Activated effector memory CD4-positive, alpha-beta T cell treated with anti-CD3 and anti-CD28 coated beads, Interleukin-2, amount 50 U/mL, for 16 hours (primary cell): ENCODE data around the gene SLCO4A1.

ENCODE experiments used
- DNase-seq: peaks from one replicate; pipeline ENCODE4 v3.0.0-alpha.2; 2020

SLCO4A1 gene

GRCh38 chr20:62688855-62689460, 46.7 kb downstream of the SLCO4A1 start:
- no peak for DNase-seq

- no peak for DNase-seq
Observed at GRCh38 chr20:62689861-62690260, 47.6 kb downstream of the SLCO4A1 start.

DNA sequence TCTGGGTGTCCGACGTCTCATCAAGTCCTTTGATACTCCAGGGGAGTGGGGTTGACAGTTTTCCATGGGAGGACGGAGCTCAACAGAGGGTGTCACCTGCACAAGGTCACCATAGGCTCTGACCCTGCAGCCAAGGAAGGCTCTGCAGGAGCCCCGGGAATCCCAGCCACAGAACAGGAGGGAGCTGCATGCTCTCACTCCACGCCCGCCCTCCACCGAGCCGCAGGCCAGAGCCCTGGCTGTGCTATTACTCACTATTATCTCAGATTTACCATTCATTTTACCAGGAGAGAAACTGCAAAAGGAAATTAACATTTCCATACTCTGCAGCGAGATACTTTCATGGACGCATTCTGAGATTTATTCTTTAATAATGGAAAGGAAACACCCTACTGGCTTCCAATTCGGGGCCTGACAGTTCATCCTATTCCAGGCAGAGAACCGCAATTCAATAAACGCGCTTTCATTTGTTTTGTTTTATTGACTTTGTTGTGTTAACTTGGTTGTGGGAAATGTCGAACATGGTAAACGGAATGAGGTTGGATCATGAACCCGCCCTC, 48.0 kb downstream of the SLCO4A1 start:
- DNase-seq = no peak

DNA sequence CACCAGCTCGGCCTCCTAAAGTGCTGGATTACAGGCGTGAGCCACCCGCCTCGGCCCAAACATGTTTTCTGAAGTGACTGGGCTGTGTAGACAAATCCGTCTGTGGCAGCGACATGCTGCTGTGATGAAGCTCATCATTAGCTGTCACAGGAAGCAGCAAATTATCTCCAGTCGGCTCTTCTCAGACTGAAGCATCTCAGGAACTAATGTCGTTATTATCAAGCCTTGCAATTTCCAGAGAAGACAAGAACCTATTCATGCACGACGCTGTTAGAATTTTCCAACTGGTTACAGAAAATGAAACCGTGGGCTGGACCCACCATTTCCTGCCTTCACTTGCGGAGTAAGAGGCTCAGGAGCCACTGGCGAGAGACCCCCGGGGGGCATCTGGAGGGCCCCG, 49.2 kb downstream of the SLCO4A1 start:
- DNase-seq = no peak

DNA sequence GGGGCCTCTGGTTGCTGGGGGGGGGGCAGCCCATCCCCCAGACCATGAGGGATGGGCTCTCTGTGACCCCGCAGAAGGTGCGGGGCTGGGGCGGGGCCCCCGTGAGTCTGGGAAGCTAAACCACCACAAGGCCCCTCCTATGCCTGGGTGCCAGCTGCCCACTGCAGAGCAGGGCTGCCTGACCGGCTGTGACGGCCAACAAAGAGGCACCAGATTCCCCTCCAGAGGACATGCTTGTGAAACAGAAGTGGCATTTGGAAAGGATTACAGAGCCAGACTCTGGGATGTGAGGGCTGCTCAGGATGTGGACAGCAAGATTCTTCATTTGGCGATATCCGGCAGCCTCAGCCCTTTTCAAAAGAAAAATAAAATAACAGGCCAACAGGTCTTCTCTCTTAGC, 49.9 kb downstream of the SLCO4A1 start:
- DNase-seq = no peak

DNA sequence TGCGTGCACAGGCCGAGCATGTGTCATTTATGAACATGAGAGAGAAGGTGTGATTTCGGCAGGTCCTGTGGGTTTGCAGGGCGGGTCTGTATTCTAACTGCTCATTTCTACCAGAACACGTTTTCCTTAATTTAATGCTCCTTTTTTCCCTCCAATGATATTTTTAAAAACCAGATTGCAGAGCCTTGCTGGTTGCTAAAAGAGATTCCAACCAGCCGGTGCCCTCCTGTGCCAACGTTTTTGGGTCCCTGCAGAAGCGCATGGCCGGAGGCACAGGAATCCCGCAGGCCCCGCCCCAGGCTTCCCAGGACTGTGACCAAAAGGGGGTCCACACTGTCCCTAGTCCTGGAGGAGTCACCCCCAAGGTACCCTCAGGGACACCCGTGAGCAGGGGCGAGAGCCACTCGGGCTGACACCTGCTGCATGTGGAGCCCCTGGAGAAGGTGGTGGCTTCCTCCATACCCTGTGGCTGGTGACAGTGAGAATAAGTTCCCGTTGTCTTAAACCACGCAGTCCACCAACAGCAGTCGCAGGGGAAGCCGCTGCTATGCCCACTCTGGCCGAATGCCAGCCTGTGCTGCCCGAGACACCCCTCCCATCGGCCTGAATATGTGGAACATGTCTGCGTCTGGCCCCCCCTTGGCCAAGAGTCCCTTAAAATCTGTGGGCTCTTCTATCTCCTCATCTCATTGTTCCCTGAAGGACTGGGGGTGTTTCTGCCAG, 50.7 kb downstream of the SLCO4A1 start:
- no peak for DNase-seq

- no peak for DNase-seq
Observed at GRCh38 chr20:62693524-62693922, 51.2 kb downstream of the SLCO4A1 start.

- no peak for DNase-seq
Observed at GRCh38 chr20:62694106-62694505, 51.8 kb downstream of the SLCO4A1 start.

- DNase-seq = no peak
Observed at GRCh38 chr20:62694868-62695267, 52.6 kb downstream of the SLCO4A1 start.

DNA sequence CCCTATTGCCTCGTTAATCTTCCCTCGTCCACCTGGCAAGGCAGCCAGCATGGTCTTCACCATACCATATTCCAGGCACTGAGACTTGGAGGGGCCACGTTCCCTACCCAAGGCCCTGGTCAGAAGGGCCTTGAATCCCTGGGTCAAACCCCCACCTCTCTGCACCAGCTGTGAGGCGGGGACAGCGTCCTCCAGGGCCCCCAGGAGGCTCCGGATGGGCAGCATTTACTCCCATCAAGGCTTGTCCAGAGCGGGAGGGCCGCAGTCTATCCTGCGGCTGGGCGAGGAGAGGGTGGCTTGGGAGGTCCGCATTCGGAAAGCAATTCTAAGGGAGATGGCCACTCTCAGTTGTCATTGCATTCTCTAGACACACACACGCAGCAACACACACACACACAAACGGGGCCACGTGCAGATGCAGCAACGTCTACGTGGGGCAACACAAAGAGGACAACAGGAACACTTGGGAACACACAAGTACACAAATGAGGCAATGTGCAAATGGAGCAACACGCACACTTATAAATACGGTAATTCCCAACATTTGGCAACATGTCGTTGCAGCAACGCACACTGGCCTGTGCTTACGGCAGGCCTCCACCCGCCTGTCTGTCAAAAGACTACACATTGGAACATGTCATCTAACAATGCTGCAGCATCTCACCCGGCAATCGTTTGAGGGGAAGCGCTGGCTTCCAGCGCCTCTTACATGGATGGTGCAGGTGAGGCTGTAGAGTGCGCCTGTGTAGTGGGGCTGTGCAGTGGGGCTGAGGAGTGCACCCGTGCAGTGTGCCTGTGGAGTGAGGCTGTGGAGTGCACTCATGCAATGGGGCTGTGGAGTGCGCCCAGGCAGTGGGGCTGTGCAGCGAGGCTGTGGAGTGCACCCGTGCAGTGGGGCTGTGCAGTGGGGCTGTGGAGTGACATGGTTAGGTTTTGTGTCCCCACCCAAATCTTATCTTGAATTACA, 53.4 kb downstream of the SLCO4A1 start:
- no peak for DNase-seq

- DNase-seq = no peak
Observed at GRCh38 chr20:62696434-62696957, 54.2 kb downstream of the SLCO4A1 start.

- DNase-seq = no peak
Observed at GRCh38 chr20:62696989-62697388, 54.7 kb downstream of the SLCO4A1 start.

DNA sequence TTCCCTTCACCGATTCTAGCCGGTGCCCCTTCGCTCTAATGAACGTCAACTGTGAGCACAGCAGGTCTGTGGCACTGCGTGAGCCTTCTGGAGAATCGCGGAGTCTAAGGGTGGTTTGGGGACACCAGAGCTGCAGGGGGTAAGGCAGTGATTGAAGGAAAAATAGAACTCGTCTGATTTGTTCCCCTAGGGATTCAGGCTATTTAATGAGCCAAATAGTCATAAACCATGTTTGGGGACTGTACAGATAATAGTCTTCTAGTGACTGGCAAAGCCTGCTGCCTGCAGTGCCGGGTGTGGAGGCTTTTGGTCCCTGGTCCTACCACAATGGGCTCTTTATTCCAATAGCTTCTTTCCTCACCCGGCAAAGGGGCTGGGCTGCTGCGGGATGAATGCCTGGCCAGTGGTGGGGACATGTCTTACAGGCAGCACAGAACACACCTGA, 55.2 kb downstream of the SLCO4A1 start:
- no peak for DNase-seq

DNA sequence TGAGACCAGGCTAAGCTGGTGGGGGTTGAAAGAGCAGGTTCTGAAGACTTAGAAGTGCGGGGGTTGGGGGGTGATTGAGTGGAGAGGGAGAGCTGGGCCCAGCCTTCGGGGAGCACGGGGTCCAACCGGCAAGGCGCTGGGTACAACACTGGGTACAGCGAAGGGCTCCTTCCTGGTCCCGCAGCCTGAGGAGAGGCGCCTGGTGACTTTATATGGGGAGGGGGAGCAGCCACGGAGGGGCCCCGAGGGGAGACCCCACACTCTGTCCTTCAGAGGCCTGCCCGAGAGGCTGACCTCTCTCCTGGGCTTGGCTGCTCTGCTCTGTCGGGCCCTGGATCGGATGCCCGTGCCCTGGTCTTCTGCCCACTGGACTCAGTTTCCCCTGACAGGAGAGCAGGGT, 55.9 kb downstream of the SLCO4A1 start:
- no peak for DNase-seq

DNA sequence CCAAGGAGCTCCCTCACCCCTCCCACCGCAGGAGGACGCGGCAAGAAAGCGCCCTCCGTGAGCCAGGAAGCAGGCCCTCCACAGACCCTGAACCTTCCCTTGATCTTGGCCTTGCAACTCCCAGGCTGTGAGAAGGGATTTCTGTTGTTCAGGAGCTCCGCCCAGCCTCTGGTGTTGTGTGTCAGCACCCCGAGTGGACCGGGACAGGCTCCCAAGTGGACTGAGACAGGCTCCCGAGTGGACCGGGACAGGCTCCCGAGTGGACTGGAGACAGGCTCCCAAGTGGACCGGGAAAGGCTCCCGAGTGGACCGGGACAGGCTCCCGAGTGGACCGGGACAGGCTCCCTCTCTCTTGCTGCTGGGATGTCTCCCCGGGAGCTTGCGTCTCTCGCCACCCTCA, 57.0 kb downstream of the SLCO4A1 start:
- no peak for DNase-seq

DNA sequence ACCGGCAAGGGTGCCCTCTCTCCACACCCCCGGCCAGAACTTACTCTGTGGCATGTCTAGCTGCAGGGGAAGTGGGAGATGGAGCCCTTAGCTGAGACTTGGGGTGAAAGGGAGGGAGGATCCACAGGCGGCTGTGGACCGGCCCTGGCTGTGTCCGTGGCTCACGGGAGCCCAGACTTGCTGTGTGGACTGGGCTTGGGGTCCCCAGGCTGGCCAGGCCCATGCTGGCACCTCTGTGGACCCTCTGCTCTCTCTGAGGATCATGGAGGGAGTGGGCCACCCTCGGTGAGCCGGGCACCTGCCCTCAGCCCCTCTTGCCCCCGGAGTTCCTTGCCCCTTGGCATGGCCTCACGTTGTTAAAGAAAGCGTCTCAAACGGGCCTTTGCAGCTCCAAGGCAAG, 57.4 kb downstream of the SLCO4A1 start:
- DNase-seq = no peak

GRCh38 chr20:62700261-62700930, 58.1 kb downstream of the SLCO4A1 start:
- no peak for DNase-seq

DNA sequence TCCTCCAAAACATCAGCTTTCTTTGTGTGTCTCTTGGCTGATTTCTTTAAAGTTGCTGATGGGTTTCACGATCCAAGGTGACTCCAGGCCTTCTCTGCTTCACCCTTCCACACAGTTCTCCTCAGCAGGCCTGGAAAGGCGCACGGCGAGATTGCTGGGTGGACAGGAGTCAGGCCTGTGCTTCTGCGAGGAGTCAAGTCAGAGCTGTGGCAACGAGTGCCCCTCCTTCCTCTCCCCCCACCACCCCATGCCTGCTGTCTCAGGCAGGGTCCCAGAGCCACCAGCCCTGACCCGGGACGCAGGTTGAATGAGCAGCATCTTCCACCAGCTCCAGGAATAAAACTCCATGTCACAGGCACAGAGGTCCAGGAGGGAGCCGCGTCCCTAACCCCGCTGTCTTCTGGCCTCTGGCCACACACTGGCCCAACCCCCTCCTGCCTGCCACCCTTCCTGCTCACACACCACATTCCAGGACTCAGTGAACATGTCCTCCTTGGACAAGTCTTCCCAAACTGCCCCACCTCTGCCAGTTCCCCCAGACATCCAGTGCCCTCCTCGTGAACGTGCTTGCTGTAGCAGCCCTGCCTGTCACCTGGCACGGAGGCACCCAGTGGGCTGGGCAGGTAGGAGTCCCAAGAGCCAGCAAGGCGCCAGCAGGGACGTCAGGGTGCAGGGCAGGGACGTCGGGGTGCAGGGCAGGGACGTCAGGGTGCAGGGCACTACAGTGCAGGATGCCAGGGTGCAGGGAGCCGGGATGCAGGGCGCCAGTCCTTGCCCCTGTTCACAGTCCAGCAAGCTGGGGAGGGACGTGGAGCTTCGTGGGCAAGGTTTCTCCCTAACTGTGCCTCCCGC, 59.1 kb downstream of the SLCO4A1 start:
- DNase-seq = no peak

DNA sequence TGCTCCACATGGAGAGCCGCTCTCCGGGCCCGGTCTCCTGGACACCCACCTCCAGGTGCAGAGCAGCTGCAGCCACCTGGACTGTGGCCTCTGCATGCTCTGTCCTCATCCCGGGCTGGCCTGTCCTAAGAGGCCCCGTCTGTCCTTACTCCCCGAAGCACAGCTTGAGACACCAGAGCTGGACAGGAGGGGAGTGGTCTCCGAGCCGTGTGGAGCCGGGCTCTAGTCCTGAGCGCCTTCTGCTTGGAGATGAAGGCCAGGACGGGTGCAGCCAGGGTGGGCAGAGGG, 59.7 kb downstream of the SLCO4A1 start:
- no peak for DNase-seq

GRCh38 chr20:62702895-62703852, 60.9 kb downstream of the SLCO4A1 start:
- no peak for DNase-seq

- no peak for DNase-seq
Observed at GRCh38 chr20:62703853-62704228, 61.5 kb downstream of the SLCO4A1 start.
